K562 (cell line): ENCODE measurements around the gene PLEKHM2. TPM values are rescaled to one million over a fixed set of nuclear protein-coding genes. Genes with fewer than 3 reads are reported as not detected.

Source experiments
- ATAC-seq: fragments of 200-7000 bp; cut with Tn5 transposase; 3 replicates; pipeline ENCODE4 v1.9.1; 2020; ENCODE audit warnings: moderate library complexity
- BruUV-seq: library from RNA; stranded (reverse); fragments of 400-500 nt; replicated peaks from 2 replicates; lab custom pipeline; 2021; lab: Mats Ljungman, UMichigan
- CTCF ChIA-PET: fragments of 300-600 bp; formaldehyde crosslinking; extraction: SDS; loops from one replicate; lab custom pipeline; 2021; ENCODE audit warnings: low intra/inter-chr PET ratio; lab: Yijun Ruan, JAX
- POLR2A ChIA-PET: fragments of 300-600, 350-650 bp; sonication (Branson Sonifier 250); formaldehyde crosslinking; extraction: SDS; loops from one replicate; lab custom pipeline; 2021; ENCODE audit warnings: antibody characterized with exemption, inconsistent platforms; lab: Yijun Ruan, JAX
- DNase-seq, 4 experiments: peaks; one replicate each; pipeline versions ENCODE4 v3.0.0 to v3.0.0-alpha.2; 2011 to 2018; ENCODE audit warnings: low spot score in 3 of 4, mixed read lengths in 3 of 4; ENCODE audit errors: extremely low read depth in 1 of 4
- FAIRE-seq: peaks from 2 replicates; lab custom pipeline; 2011; peaks lifted over from hg19 to GRCh38; lab: Jason Lieb, UNC
- H2AFZ ChIP-seq: 2 replicates; pipeline ENCODE4 v1.6.0; 2011; ENCODE audit warnings: low read depth, low read length, control low read depth, inconsistent platforms
- H3K27ac ChIP-seq: fragments of 200-600 bp; 3 replicates; pipeline ENCODE4 v1.8.0; 2011; ENCODE audit warnings: low read depth, mild to moderate bottlenecking, control low read depth, inconsistent platforms, low read length, moderate library complexity, mixed read lengths; ENCODE audit errors: extremely low read depth
- H3K27me3 ChIP-seq, 2 experiments: fragments of 300-600 bp in 1 of 2; 2 replicates in 1 of 2; 3 replicates in 1 of 2; pipeline versions ENCODE4 v1.6.0 to v1.8.0; 2011; ENCODE audit warnings: inconsistent platforms in 2 of 2, low read length in 2 of 2, mild to moderate bottlenecking in 1 of 2, mixed read lengths in 1 of 2, moderate library complexity in 1 of 2; ENCODE audit not compliant: control insufficient read depth in 2 of 2, insufficient read depth in 2 of 2
- H3K36me3 ChIP-seq: fragments of 300-600 bp; 3 replicates; pipeline ENCODE4 v1.8.0; 2011; ENCODE audit warnings: mild to moderate bottlenecking, low read length, inconsistent platforms; ENCODE audit not compliant: control insufficient read depth, insufficient read depth
- H3K4me1 ChIP-seq, 2 experiments: fragments of 200-600 bp in 1 of 2; replicated peaks in 1 of 2; 2 replicates in 1 of 2; 3 replicates in 1 of 2; pipeline versions ENCODE4 v1.5.1 to v1.8.0; 2011; ENCODE audit warnings: inconsistent platforms in 2 of 2, low read length in 2 of 2, mild to moderate bottlenecking in 1 of 2, mixed read lengths in 1 of 2, moderate library complexity in 1 of 2; ENCODE audit not compliant: control insufficient read depth in 2 of 2, insufficient read depth in 2 of 2
- H3K4me2 ChIP-seq: 2 replicates; pipeline ENCODE4 v1.6.1; 2011; ENCODE audit warnings: low read length, control low read depth, inconsistent platforms, mixed read lengths; ENCODE audit not compliant: insufficient read depth
- H3K4me3 ChIP-seq: fragments of 200-600 bp; sonication (generic), shearing (Covaris generic); 2 replicates; pipeline ENCODE4 v1.5.1; 2016; ENCODE audit warnings: control low read depth, inconsistent platforms
- H3K79me2 ChIP-seq: fragments of 200-600 bp; 3 replicates; pipeline ENCODE4 v1.8.0; 2011; ENCODE audit warnings: low read length, inconsistent platforms; ENCODE audit not compliant: control insufficient read depth, insufficient read depth
- H3K9ac ChIP-seq, 2 experiments: 2 replicates each; pipeline versions ENCODE4 v1.6.0 to v1.6.1; 2011; ENCODE audit warnings: low read depth in 2 of 2, low read length in 2 of 2, control low read depth in 1 of 2, inconsistent platforms in 1 of 2, mild to moderate bottlenecking in 1 of 2, mixed read lengths in 1 of 2; ENCODE audit not compliant: insufficient read depth in 1 of 2
- H3K9me1 ChIP-seq: one replicate; pipeline ENCODE4 v1.6.0; 2011; ENCODE audit warnings: inconsistent platforms, mild to moderate bottlenecking, low read length, moderate library complexity; ENCODE audit not compliant: control insufficient read depth, insufficient read depth
- H3K9me3 ChIP-seq: replicated peaks from 2 replicates; pipeline ENCODE4 v1.5.1; 2011; ENCODE audit warnings: low read depth, low read length, inconsistent platforms; ENCODE audit not compliant: control insufficient read depth, insufficient read depth
- H4K20me1 ChIP-seq: replicated peaks from 2 replicates; pipeline ENCODE4 v1.6.1; 2011; ENCODE audit warnings: low read length, inconsistent platforms, mixed read lengths; ENCODE audit not compliant: control insufficient read depth, insufficient read depth
- EP400 ChIP-seq: fragments of 450-650 bp; IDR thresholded peaks from 2 replicates; pipeline ENCODE4 v1.6.1; 2017; ENCODE audit warnings: antibody characterized with exemption, mild to moderate bottlenecking, moderate library complexity
- PTBP1 ChIP-seq: fragments of 200-400 bp; formaldehyde crosslinking; IDR thresholded peaks from 2 replicates; pipeline ENCODE4 v1.6.1; 2017; ENCODE audit warnings: low read depth, low read length
- ZBED1 ChIP-seq: IDR thresholded peaks from 2 replicates; pipeline ENCODE4 v1.6.1; 2014
- ZNF408 ChIP-seq: fragments of 250-450 bp; sonication (Bioruptor Pico); IDR thresholded peaks from 2 replicates; pipeline ENCODE4 v1.4.0; 2020; ENCODE audit warnings: low read depth, mild to moderate bottlenecking, moderate library complexity
- WGBS: fragments of 100-300 bp; shearing (Covaris generic); methylation state at CpG from one replicate; pipeline ENCODE4 v1.1.6; 2016; ENCODE audit warnings: low coverage, mixed read lengths; ENCODE audit not compliant: insufficient coverage; ENCODE audit errors: missing lambda C conversion rate; 5-methylcytosine and 5-hydroxymethylcytosine counted together
- in situ Hi-C: fragments of 300-500 bp; cut with MboI; formaldehyde crosslinking; loops from 4 replicates; pipeline ENCODE4 v1.15.0; 2018; ENCODE audit warnings: inconsistent platforms, mixed read lengths
- intact Hi-C: fragments of 100-400 bp; cut with micrococcal nuclease; formaldehyde crosslinking; loops from 2 replicates; pipeline ENCODE4 v1.14.2; 2022
- polyA plus RNA-seq, 8 experiments: library from polyadenylated mRNA; depleted of rRNA in 4 of 8; stranded (reverse) in 5 of 8; unstranded in 3 of 8; fragments of >200 nt; fragmentation: Nextera tagmentation in 2 of 8; fragmentation: Illumina TruSeq in 1 of 8; extraction: Ambion mirVana in 2 of 8; extraction: Trizol in 1 of 8; gene quantifications; 2 replicates each; pipeline versions ENCODE4 v1.2.1 to v1.2.3, GENCODE V29; 2011 to 2014; ENCODE audit warnings: inconsistent platforms in 1 of 8, missing spikeins in 1 of 8
- total RNA-seq, 7 experiments: library from RNA; depleted of rRNA in 6 of 7; stranded (reverse); fragments of >200 nt in 6 of 7; fragmentation: Illumina TruSeq in 2 of 7; extraction: Trizol in 2 of 7; gene quantifications; 2 replicates each; pipeline versions ENCODE4 v1.2.1 to v1.2.3, GENCODE V29; 2011 to 2021; ENCODE audit warnings: low replicate concordance in 1 of 7

The PLEKHM2 gene
- total and polyA plus RNA-seq, 9 of the 15 experiments (the other 6 are each of a cell fraction or from before 2014, with no cell fraction given) = 0.27 to 63.7 (median 33.2) TPM

DNA sequence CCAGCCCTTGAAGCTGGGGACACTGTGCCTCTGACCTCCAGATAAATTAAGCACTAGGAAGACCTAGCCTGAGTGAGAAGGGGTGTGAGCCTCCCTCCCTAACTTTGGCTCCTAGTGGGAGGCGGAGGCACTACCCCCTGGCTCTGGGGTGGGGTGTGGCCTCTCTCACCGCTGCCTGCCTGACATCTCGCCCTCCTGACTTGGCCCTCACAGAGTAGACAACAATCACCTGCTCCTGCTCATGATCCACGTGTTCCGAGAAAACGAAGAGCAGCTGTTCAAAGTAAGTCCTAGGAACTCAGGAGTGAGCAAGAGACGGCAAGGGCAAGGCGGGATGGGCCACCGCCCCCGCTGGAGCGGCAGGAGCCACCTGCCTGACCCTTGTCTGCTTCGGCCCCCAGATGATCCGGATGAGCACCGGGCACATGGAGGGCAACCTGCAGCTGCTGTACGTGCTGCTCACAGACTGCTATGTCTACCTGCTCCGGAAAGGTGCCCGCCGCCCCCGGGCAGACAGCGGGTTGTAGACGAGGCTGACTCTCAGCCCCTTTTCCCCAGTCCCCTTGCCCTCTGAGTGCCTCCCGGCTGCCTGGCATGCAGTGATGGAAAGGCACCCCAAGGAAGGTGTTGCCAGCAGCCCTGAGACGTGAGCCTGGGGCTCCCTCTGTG, 43.9 kb downstream of the PLEKHM2 start:
- peaks cover 80% of the 10 kb centered on the region; the same call in 2 of the 3 replicates for H3K36me3 ChIP-seq
- ATAC-seq (peak; percentile 10; the same call in 1 of the 3 replicates), DNase-seq (no peak), FAIRE-seq (no peak)
- no peaks in the 10 kb centered on the region for H3K27me3 ChIP-seq
- no peak overlapping the region for H3K9ac ChIP-seq
- H3K4me1 ChIP-seq = peaks cover 0 to 36% of the 10 kb centered on the region in 2 experiments; a peak in 1 of 5 replicates
- no TSS peak for BruUV-seq
- H4K20me1 ChIP-seq = no peaks in the 10 kb centered on the region
- WGBS = 93% methylated on average over 22 of the region's 23 CpGs
- in situ Hi-C loops = no loop called here
- H3K4me3 ChIP-seq = no peak overlapping the region
- H3K9me3 ChIP-seq = no peaks in the 10 kb centered on the region
- H2AFZ ChIP-seq = no peak overlapping the region
- H3K79me2 ChIP-seq = no peaks in the 10 kb centered on the region
- CTCF ChIA-PET = no interaction called here
- no peak for TF ChIP-seq PTBP1
- no peak for TF ChIP-seq ZBED1
- no peak for TF ChIP-seq EP400
- TF ChIP-seq ZNF408 (CRISPR knock-in tag) = no peak
- no peak overlapping the region for H3K4me2 ChIP-seq
- H3K27ac ChIP-seq = no peak overlapping the region
- intact Hi-C loops = no loop called here
- POLR2A ChIA-PET = interaction anchor here (0.7 kb wide), 2 partner anchors 12 to 110 kb away, joined by 4 to 5 read pairs; no protein-coding TSS in a partner anchor
- H3K9me1 ChIP-seq = no peaks in the 10 kb centered on the region
